Muscle layer of colon (tissue), 2 donors: ENCODE measurements around the gene RHOH.
"Not testable (repeated sequence)": the region's sequence is repeated elsewhere in the genome, so short reads cannot be mapped to it uniquely, and the experiment has no call there.

Source experiments
- H3K27ac ChIP-seq: one replicate; pipeline ENCODE4 v1.7.0; 2013; ENCODE audit warnings: low read depth, mild to moderate bottlenecking, low read length, moderate library complexity
- H3K27me3 ChIP-seq, 2 donors: one replicate each; pipeline ENCODE4 v1.7.0; 2013; ENCODE audit warnings: low read length in 2 of 2, mild to moderate bottlenecking in 2 of 2; ENCODE audit not compliant: insufficient read depth in 2 of 2, control insufficient read depth in 1 of 2
- H3K36me3 ChIP-seq: one replicate; pipeline ENCODE4 v1.7.0; 2013; ENCODE audit warnings: mild to moderate bottlenecking, low read length; ENCODE audit not compliant: insufficient read depth
- H3K4me1 ChIP-seq: one replicate; pipeline ENCODE4 v1.7.0; 2013; ENCODE audit warnings: mild to moderate bottlenecking, low read length; ENCODE audit not compliant: insufficient read depth
- H3K4me3 ChIP-seq, 2 donors: one replicate each; pipeline ENCODE4 v1.7.0; 2013; ENCODE audit warnings: low read length in 2 of 2, low read depth in 1 of 2, mild to moderate bottlenecking in 1 of 2, moderate library complexity in 1 of 2
- H3K9ac ChIP-seq: one replicate; pipeline ENCODE4 v1.7.0; 2013; ENCODE audit warnings: low read length
- H3K9me3 ChIP-seq: one replicate; pipeline ENCODE4 v1.7.0; 2013; ENCODE audit warnings: mild to moderate bottlenecking, low read length
- donor health status: abdominal sarcoma.
- donor health status: Adenocarcinoma of cecum.

Gene RHOH, protein sequence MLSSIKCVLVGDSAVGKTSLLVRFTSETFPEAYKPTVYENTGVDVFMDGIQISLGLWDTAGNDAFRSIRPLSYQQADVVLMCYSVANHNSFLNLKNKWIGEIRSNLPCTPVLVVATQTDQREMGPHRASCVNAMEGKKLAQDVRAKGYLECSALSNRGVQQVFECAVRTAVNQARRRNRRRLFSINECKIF

GRCh38 chr4:40196724-40197281 lies at the start of gene RHOH:
TSS of gene RHOH (plus strand) at chr4:40197031. CDS start at chr4:40243387, 46,356 bp downstream.
- no peaks in the 10 kb centered on the region for H3K9me3 ChIP-seq
- H3K4me1 ChIP-seq, result no peaks in the 10 kb centered on the region
- H3K27ac ChIP-seq, result no peak within 1 kb of the TSS
- no peak within 1 kb of the TSS for H3K4me3 ChIP-seq
- no peak within 1 kb of the TSS for H3K9ac ChIP-seq
- no peaks in the 10 kb centered on the region for H3K27me3 ChIP-seq
- no peaks in the 10 kb centered on the region for H3K36me3 ChIP-seq

- not testable (repeated sequence) for H3K4me3 ChIP-seq, H3K27me3 ChIP-seq, H3K27ac ChIP-seq, H3K4me1 ChIP-seq, H3K36me3 ChIP-seq, H3K9ac ChIP-seq, H3K9me3 ChIP-seq
These were observed 49.3 kb upstream of the RHOH start for GRCh38 chr4:40147490-40147889.

DNA sequence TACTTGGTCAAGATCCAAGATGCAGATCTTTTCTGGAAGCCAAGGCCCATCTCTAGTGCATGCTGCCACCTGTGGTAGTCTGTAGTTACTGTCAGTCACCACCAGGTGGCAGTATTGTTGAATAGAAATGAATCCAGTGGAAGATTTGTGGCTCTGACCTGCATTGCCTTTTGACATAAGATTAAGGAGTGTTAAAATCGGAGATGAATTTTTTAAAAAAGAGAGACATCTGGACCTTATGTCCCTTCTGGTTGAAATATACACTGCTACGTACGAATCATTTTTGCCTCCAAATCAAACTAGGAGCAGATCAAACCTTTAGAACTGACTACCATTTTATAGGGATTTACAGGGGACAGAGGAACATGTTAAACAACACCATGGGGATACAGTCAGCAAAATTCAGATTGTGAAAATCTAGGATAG lies 46.9 kb upstream of the RHOH start:
- Histone ChIP-seq H3K27ac (no peak overlapping the region), H3K9me3 (no peaks in the 10 kb centered on the region), H3K9ac (no peak overlapping the region), H3K4me3 (no peak overlapping the region), H3K27me3 (no peaks in the 10 kb centered on the region), H3K4me1 (no peaks in the 10 kb centered on the region), H3K36me3 (no peaks in the 10 kb centered on the region)

GRCh38 chr4:40150932-40151331 lies 45.9 kb upstream of the RHOH start:
- Histone ChIP-seq H3K27me3 (no peaks in the 10 kb centered on the region), H3K9me3 (no peaks in the 10 kb centered on the region), H3K4me1 (no peaks in the 10 kb centered on the region), H3K9ac (no peak overlapping the region), H3K27ac (no peak overlapping the region), H3K4me3 (no peak overlapping the region), H3K36me3 (no peaks in the 10 kb centered on the region)

- Histone ChIP-seq H3K9me3 (no peaks in the 10 kb centered on the region), H3K4me3 (no peak overlapping the region), H3K27me3 (no peaks in the 10 kb centered on the region), H3K4me1 (no peaks in the 10 kb centered on the region), H3K36me3 (no peaks in the 10 kb centered on the region), H3K27ac (no peak overlapping the region), H3K9ac (no peak overlapping the region)
These were observed 44.2 kb upstream of the RHOH start for GRCh38 chr4:40152637-40153036.

DNA sequence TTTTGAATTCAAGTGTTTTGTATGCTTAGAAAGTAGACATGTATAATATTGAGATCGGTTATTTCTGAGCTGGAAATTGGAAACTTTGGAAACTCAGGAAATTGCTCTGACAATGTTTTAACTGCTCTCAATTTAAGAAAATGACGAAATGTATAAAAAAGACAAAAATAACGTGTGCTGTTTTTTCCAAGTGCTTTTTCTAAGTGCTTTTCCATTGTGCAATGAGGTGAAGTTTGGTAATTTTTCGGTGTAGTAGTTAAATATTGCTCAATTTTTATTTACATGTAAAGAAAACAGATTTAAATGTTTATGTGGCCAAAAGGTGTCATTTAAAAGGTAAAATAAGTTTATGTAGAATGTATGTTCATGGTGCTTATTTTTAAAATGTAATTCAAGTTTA lies 39.4 kb upstream of the RHOH start:
- Histone ChIP-seq H3K36me3 (no peaks in the 10 kb centered on the region), H3K27ac (no peak overlapping the region), H3K4me3 (no peak overlapping the region), H3K9me3 (no peaks in the 10 kb centered on the region), H3K4me1 (no peaks in the 10 kb centered on the region), H3K9ac (no peak overlapping the region), H3K27me3 (no peaks in the 10 kb centered on the region)

DNA sequence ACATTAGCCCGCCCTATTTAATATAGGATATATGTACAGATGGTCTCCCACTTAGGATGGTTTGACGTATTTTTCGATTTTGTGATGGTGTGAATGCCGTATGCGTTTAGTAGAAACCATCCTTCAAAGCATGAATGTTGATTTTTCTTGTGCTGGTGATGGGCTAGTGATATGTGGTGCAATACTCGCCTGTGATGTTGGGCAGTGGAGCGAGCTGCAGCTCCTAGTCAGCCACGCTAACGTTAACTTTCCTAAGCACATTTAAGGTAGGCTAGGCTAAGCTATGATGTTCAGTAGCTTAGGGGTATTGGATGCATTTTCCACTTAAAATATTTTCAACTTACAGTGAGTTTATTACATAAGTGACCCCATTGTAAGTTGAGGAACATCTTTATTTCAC lies 36.6 kb upstream of the RHOH start:
- Histone ChIP-seq H3K27me3 (no peaks in the 10 kb centered on the region), H3K9me3 (no peaks in the 10 kb centered on the region), H3K27ac (no peak overlapping the region), H3K9ac (no peak overlapping the region), H3K4me3 (no peak overlapping the region), H3K36me3 (no peaks in the 10 kb centered on the region), H3K4me1 (no peaks in the 10 kb centered on the region)

DNA sequence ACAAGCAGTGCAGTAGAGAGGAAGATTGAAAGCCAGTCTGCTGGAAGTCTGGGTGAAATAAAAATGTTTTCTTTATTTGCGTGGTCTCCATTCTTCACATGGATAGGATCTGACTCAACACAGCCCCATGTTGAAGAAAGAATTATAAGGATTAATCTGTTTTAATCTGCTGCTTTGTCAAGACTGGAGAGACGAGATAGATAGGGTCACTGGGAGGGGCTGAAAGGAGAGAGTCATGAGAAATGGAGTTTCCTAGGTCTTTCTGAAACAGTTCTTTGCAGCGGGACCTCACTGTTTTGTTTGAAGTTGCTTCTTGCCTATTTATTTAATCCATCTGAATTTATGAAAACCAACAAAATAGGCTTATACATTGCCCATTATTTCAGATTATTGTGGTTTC lies 32.4 kb upstream of the RHOH start:
- no peak overlapping the region for H3K9ac ChIP-seq
- no peaks in the 10 kb centered on the region for H3K36me3 ChIP-seq
- no peaks in the 10 kb centered on the region for H3K9me3 ChIP-seq
- H3K27me3 ChIP-seq, result no peaks in the 10 kb centered on the region
- no peak overlapping the region for H3K4me3 ChIP-seq
- H3K27ac ChIP-seq, result no peak overlapping the region
- no peaks in the 10 kb centered on the region for H3K4me1 ChIP-seq

- no peaks in the 10 kb centered on the region for H3K4me1 ChIP-seq
These were observed 30.9 kb upstream of the RHOH start for GRCh38 chr4:40165916-40166315.

DNA sequence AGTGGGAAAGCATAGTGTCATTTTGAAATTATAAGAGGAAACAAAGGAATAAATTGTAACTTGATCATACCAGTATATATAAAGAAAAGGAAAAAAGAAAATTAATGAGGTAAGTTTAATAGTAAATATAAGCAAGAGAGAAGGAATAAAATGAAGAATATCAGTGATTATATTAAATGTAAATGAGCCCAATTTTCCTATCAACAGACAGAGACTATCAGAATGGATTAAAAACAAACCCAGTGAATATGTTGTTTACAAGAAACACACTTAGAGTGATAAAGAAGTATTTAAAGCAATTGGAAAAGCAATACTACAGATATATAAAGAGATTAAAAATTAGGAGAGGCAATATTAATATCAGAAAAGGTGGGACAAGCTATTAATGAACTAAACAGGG lies 28.8 kb upstream of the RHOH start:
- no peaks in the 10 kb centered on the region for H3K36me3 ChIP-seq
- no peaks in the 10 kb centered on the region for H3K4me1 ChIP-seq
- H3K27ac ChIP-seq, result no peak overlapping the region
- H3K4me3 ChIP-seq, result no peak overlapping the region
- no peak overlapping the region for H3K9ac ChIP-seq
- H3K27me3 ChIP-seq, result no peaks in the 10 kb centered on the region
- H3K9me3 ChIP-seq, result no peaks in the 10 kb centered on the region

More at GRCh38 chr4:40165916-40166315, 30.9 kb upstream of the RHOH start:
- Histone ChIP-seq H3K9ac (no peak overlapping the region), H3K27me3 (no peaks in the 10 kb centered on the region), H3K27ac (no peak overlapping the region), H3K36me3 (no peaks in the 10 kb centered on the region), H3K9me3 (no peaks in the 10 kb centered on the region), H3K4me3 (no peak overlapping the region)

DNA sequence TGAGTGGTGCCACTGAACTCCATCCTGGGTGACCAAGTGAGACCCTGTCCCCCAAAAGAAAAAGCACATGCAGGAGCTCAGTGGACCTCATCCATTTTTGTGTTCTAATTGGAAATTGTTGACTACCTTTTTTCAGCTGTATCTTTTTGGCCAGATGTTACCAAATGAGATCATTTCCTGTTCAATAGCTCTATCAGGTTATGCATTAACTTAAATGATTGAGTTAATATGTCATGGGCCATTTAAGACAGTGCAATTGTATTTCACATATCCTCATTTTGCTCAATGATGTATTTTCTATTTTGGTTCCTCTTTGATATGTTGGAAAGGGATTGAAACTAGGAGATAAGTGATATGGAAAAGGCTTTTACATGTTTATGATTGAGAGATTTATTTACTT lies 26.2 kb upstream of the RHOH start:
- no peaks in the 10 kb centered on the region for H3K36me3 ChIP-seq
- H3K4me3 ChIP-seq, result no peak overlapping the region
- no peaks in the 10 kb centered on the region for H3K27me3 ChIP-seq
- H3K9ac ChIP-seq, result no peak overlapping the region
- H3K4me1 ChIP-seq, result no peaks in the 10 kb centered on the region
- H3K27ac ChIP-seq, result no peak overlapping the region
- no peaks in the 10 kb centered on the region for H3K9me3 ChIP-seq

- no peaks in the 10 kb centered on the region for H3K27me3 ChIP-seq
- no peak overlapping the region for H3K27ac ChIP-seq
- H3K4me1 ChIP-seq, result no peaks in the 10 kb centered on the region
- H3K9ac ChIP-seq, result no peak overlapping the region
- H3K36me3 ChIP-seq, result no peaks in the 10 kb centered on the region
- no peaks in the 10 kb centered on the region for H3K9me3 ChIP-seq
- no peak overlapping the region for H3K4me3 ChIP-seq
These were observed 23.4 kb upstream of the RHOH start for GRCh38 chr4:40173470-40173875.
